Smooth muscle cell (in vitro differentiated cells): ENCODE results near the gene RAB29. TPM values are rescaled to one million over a fixed set of nuclear protein-coding genes. Genes with fewer than 3 reads are reported as not detected.

ENCODE experiments used
- DNase-seq: peaks from one replicate; lab custom pipeline; 2025; ENCODE audit not compliant: unreplicated experiment; lab: John Stamatoyannopoulos, UW
- H2AFZ ChIP-seq: fragments of 200-600 bp; sonication (generic); 2 replicates; pipeline ENCODE4 v1.6.0; 2016; ENCODE audit warnings: antibody characterized with exemption, low read depth, mild to moderate bottlenecking
- H3F3A ChIP-seq: fragments of 200-600 bp; sonication (generic); 2 replicates; pipeline ENCODE4 v1.6.0; 2017; ENCODE audit warnings: antibody characterized with exemption, low read depth
- H3K27ac ChIP-seq: fragments of 200-600 bp; sonication (generic); 2 replicates; pipeline ENCODE4 v1.5.1; 2016; ENCODE audit warnings: low read depth, mild to moderate bottlenecking
- H3K27me3 ChIP-seq: fragments of 200-600 bp; sonication (generic); 2 replicates; pipeline ENCODE4 v1.6.1; 2016; ENCODE audit warnings: low read depth, mild to moderate bottlenecking
- H3K36me3 ChIP-seq: fragments of 200-600 bp; sonication (generic); 2 replicates; pipeline ENCODE4 v1.5.1; 2016; ENCODE audit warnings: low read depth
- H3K4me1 ChIP-seq: fragments of 200-600 bp; sonication (generic); 2 replicates; pipeline ENCODE4 v1.5.1; 2016; ENCODE audit warnings: low read depth
- H3K4me2 ChIP-seq: fragments of 200-600 bp; sonication (generic); 2 replicates; pipeline ENCODE4 v1.6.0; 2016; ENCODE audit warnings: mild to moderate bottlenecking
- H3K4me3 ChIP-seq: fragments of 200-600 bp; sonication (generic); 2 replicates; pipeline ENCODE4 v1.5.1; 2016; ENCODE audit warnings: mild to moderate bottlenecking
- H3K79me2 ChIP-seq: fragments of 200-600 bp; sonication (generic); 2 replicates; pipeline ENCODE4 v1.6.0; 2016; ENCODE audit warnings: low read depth, mild to moderate bottlenecking
- H3K9ac ChIP-seq: fragments of 200-600 bp; sonication (generic); 2 replicates; pipeline ENCODE4 v1.6.0; 2016; ENCODE audit warnings: low read depth
- H3K9me3 ChIP-seq: fragments of 200-600 bp; sonication (generic); replicated peaks from 2 replicates; pipeline ENCODE4 v1.5.1; 2016; ENCODE audit warnings: low read depth
- H4K20me1 ChIP-seq: fragments of 200-600 bp; sonication (generic); 2 replicates; pipeline ENCODE4 v1.6.0; 2016; ENCODE audit warnings: low read depth
- CTCF ChIP-seq: fragments of 200-600 bp; sonication (generic); IDR thresholded peaks from 2 replicates; pipeline ENCODE4 v1.5.1; 2017; ENCODE audit warnings: borderline replicate concordance, mild to moderate bottlenecking, antibody characterized with exemption; ENCODE audit not compliant: insufficient read depth, poor library complexity, severe bottlenecking
- WGBS: methylation state at CpG from one replicate; pipeline ENCODE4 v1.1.7; 2016; ENCODE audit warnings: low lambda C conversion rate; 5-methylcytosine and 5-hydroxymethylcytosine counted together
- polyA plus RNA-seq: library from polyadenylated mRNA; unstranded; fragments of >200 nt; fragmentation: Nextera tagmentation; extraction: Ambion mirVana; gene quantifications from 2 replicates; pipeline ENCODE4 v1.2.1, GENCODE V29; 2016
- total RNA-seq: library from RNA; depleted of rRNA; stranded (reverse); fragments of >200 nt; gene quantifications from 2 replicates; pipeline ENCODE4 v1.2.3, GENCODE V29; 2014

The RAB29 gene
- total and polyA plus RNA-seq, 2 experiments from 2014 or later: 4.1 TPM

DNA sequence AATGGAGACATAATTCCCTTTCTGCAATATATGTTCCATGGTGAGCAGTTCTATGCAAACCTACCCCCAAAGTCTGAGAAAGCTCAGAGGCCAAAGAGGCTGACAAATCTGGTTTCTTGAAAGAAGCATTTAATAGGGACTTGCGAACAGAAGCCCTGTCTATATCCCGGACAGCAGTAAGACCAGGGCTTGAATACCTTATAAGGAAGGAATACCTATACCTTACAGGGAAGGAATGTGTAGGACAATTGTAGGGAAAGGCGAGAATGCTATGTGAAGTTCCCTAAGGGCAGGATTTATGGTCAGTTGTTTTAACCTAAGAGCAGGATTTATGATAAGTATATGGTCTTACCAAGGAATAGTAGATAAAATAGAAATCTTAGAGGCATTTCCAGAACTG, 42.7 kb upstream of the RAB29 start:
- H3K9ac ChIP-seq: no peak overlapping the region
- whole genome bisulfite sequencing: 63% methylated on average over 3 of the region's 3 CpGs
- H2AFZ ChIP-seq: no peak overlapping the region
- H3K4me1 ChIP-seq: peaks cover 7% of the 10 kb centered on the region
- H3K4me2 ChIP-seq: no peak overlapping the region
- no peak for TF ChIP-seq CTCF
- H4K20me1 ChIP-seq: peaks cover 12% of the 10 kb centered on the region
- no peak overlapping the region for H3K4me3 ChIP-seq
- peaks cover 20% of the 10 kb centered on the region for H3K79me2 ChIP-seq
- H3K9me3 ChIP-seq: no peaks in the 10 kb centered on the region
- no peak for DNase-seq
- peaks cover 3% of the 10 kb centered on the region for H3F3A ChIP-seq
- no peaks in the 10 kb centered on the region for H3K36me3 ChIP-seq
- H3K27me3 ChIP-seq: no peaks in the 10 kb centered on the region
- no peak overlapping the region for H3K27ac ChIP-seq

GRCh38 chr1:205817364-205817763, 42.1 kb upstream of the RAB29 start:
- peaks cover 12% of the 10 kb centered on the region for H4K20me1 ChIP-seq
- no peak overlapping the region for H3K9ac ChIP-seq
- 88% methylated on average over 3 of the region's 3 CpGs for WGBS
- H3K27me3 ChIP-seq: no peaks in the 10 kb centered on the region
- H3K79me2 ChIP-seq: peaks cover 20% of the 10 kb centered on the region
- no peak for DNase-seq
- H3F3A ChIP-seq: peaks cover 5% of the 10 kb centered on the region
- no peak overlapping the region for H3K27ac ChIP-seq
- H3K36me3 ChIP-seq: no peaks in the 10 kb centered on the region
- H3K4me2 ChIP-seq: no peak overlapping the region
- TF ChIP-seq CTCF: no peak
- H3K4me1 ChIP-seq: peaks cover 8% of the 10 kb centered on the region
- H2AFZ ChIP-seq: no peak overlapping the region
- H3K4me3 ChIP-seq: no peak overlapping the region
- no peaks in the 10 kb centered on the region for H3K9me3 ChIP-seq

DNA sequence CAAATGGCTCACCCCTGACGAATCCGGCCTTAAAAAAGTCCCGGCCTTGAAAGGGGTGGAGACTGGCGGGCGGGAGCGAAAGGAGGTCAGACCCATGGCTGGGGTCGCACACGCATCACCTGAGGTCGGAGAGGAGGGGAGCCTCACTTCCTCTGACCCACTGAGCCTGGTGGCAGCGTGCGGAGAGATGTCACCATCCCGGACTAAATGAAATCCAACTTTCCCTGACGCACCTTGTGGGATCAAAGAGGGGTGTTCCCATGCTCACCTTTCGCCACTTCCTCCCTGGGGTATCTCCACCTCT, 38.4 kb upstream of the RAB29 start:
- H4K20me1 ChIP-seq: peaks cover 32% of the 10 kb centered on the region
- no peak for TF ChIP-seq CTCF
- H3K27me3 ChIP-seq: no peaks in the 10 kb centered on the region
- DNase-seq: no peak
- H3K9me3 ChIP-seq: no peaks in the 10 kb centered on the region
- H3K4me3 ChIP-seq: peak overlapping the region; percentile 83
- WGBS: 5% methylated on average over 12 of the region's 14 CpGs
- peaks cover 21% of the 10 kb centered on the region for H3K4me1 ChIP-seq
- peak overlapping the region; percentile 87 for H3K4me2 ChIP-seq
- peak overlapping the region; percentile 46 for H3K9ac ChIP-seq
- peak overlapping the region; percentile 77 for H2AFZ ChIP-seq
- no peaks in the 10 kb centered on the region for H3K36me3 ChIP-seq
- peaks cover 13% of the 10 kb centered on the region for H3F3A ChIP-seq
- H3K27ac ChIP-seq: peak overlapping the region; percentile 12
- H3K79me2 ChIP-seq: peaks cover 34% of the 10 kb centered on the region

GRCh38 chr1:205812878-205813754, 37.8 kb upstream of the RAB29 start, which contains the start of gene SLC41A1:
SLC41A1 (minus strand) TSS chr1:205813198; CDS start chr1:205810441, 2,757 bp downstream.
- no peak for TF ChIP-seq CTCF
- DNase-seq: peak; percentile 83
- Histone ChIP-seq H3K4me2 (peak within 1 kb of the TSS; percentile 87), H3K79me2 (peaks cover 39% of the 10 kb centered on the region), H3F3A (peaks cover 13% of the 10 kb centered on the region), H3K27me3 (no peaks in the 10 kb centered on the region), H4K20me1 (peaks cover 37% of the 10 kb centered on the region), H3K36me3 (no peaks in the 10 kb centered on the region), H3K9me3 (no peaks in the 10 kb centered on the region), H3K9ac (peak within 1 kb of the TSS; percentile 63), H3K4me3 (peak within 1 kb of the TSS; percentile 83), H3K4me1 (peaks cover 21% of the 10 kb centered on the region), H2AFZ (peak within 1 kb of the TSS; percentile 77), H3K27ac (peak within 1 kb of the TSS; percentile 54)
- 1% methylated on average over 30 of the region's 83 CpGs for WGBS
